Breast epithelium (tissue), 3 donors: Measurements from ENCODE around the gene MICAL3.

ENCODE experiments used
- POLR2A ChIP-seq: fragments of 450-650 bp; IDR thresholded peaks from one replicate; pipeline ENCODE4 v1.6.1; 2016; ENCODE audit warnings: antibody characterized with exemption, mild to moderate bottlenecking, moderate library complexity
- POLR2AphosphoS5 ChIP-seq, 3 donors: sonication (generic); formaldehyde crosslinking; IDR thresholded peaks; one replicate each; pipeline ENCODE4 v1.6.1; 2017; ENCODE audit warnings: antibody characterized with exemption in 3 of 3
- TF ChIP-seq, protein P1 (sequence below), 3 donors: fragments of 450-650 bp; IDR thresholded peaks; one replicate each; pipeline ENCODE4 v1.5.1; 2016 to 2017; ENCODE audit warnings: antibody characterized with exemption in 3 of 3, mild to moderate bottlenecking in 3 of 3, moderate library complexity in 3 of 3

- TF ChIP-seq, protein P1, sequence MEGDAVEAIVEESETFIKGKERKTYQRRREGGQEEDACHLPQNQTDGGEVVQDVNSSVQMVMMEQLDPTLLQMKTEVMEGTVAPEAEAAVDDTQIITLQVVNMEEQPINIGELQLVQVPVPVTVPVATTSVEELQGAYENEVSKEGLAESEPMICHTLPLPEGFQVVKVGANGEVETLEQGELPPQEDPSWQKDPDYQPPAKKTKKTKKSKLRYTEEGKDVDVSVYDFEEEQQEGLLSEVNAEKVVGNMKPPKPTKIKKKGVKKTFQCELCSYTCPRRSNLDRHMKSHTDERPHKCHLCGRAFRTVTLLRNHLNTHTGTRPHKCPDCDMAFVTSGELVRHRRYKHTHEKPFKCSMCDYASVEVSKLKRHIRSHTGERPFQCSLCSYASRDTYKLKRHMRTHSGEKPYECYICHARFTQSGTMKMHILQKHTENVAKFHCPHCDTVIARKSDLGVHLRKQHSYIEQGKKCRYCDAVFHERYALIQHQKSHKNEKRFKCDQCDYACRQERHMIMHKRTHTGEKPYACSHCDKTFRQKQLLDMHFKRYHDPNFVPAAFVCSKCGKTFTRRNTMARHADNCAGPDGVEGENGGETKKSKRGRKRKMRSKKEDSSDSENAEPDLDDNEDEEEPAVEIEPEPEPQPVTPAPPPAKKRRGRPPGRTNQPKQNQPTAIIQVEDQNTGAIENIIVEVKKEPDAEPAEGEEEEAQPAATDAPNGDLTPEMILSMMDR (IDR thresholded peaks at IDR 0.05), result no peak
- TF ChIP-seq POLR2A (no peak), POLR2AphosphoS5 (IDR thresholded peaks at IDR 0.05) (no peak)
These were observed 73.6 kb downstream of the MICAL3 start for GRCh38 chr22:17950651-17951214.
